PFSK-1 (cell line): ENCODE data around the gene FOXK2.

Experiments used
- FOXP2 ChIP-seq: optimal IDR thresholded peaks from 2 replicates; pipeline ENCODE3; 2011; ENCODE audit warnings: borderline replicate concordance, control low read depth, inconsistent platforms; ENCODE audit not compliant: insufficient read depth; ENCODE audit errors: extremely low read length, extremely low read depth
- POLR2AphosphoS5 ChIP-seq: IDR thresholded peaks from 2 replicates; pipeline ENCODE4 v1.6.1; 2012; ENCODE audit warnings: low read depth, mild to moderate bottlenecking, control low read depth, low read length, moderate library complexity
- REST ChIP-seq, 2 experiments: IDR thresholded peaks; 2 replicates each; pipeline versions ENCODE4 v1.6.1 to v1.8.0; 2011 to 2012; ENCODE audit warnings: low read depth in 2 of 2, low read length in 2 of 2, control low read depth in 1 of 2, inconsistent platforms in 1 of 2, mild to moderate bottlenecking in 1 of 2, moderate library complexity in 1 of 2; ENCODE audit not compliant: insufficient read depth in 1 of 2
- SIN3A ChIP-seq: IDR thresholded peaks from 2 replicates; pipeline ENCODE4 v1.6.1; 2012; ENCODE audit warnings: mild to moderate bottlenecking, low read length, moderate library complexity, borderline replicate concordance; ENCODE audit not compliant: insufficient read depth
- TAF1 ChIP-seq: IDR thresholded peaks from 2 replicates; pipeline ENCODE4 v1.6.1; 2012; ENCODE audit warnings: low read length, control low read depth, borderline replicate concordance; ENCODE audit not compliant: insufficient read depth

- TF ChIP-seq REST (IDR thresholded peaks at IDR 0.05; ENCODE audit: insufficient read depth in 1 of 2, low read depth in 2 of 2, low read length in 2 of 2) (no peak), POLR2AphosphoS5 (no peak), TAF1 (no peak), SIN3A (no peak), FOXP2 (no peak)
These were observed 110.7 kb downstream of the FOXK2 start for GRCh38 chr17:82630212-82630611.
